ENCODE results near the gene WNT2B.

WNT2B gene

GRCh38 chr1:112509660-112510178, 954 bp downstream of the WNT2B start:
- TF ChIP-seq RARB (CRISPR knock-in tag; IDR thresholded peaks at IDR 0.05) (no peak), CREB5 (CRISPR knock-in tag; IDR thresholded peaks at IDR 0.05; ENCODE audit: low read depth) (no peak), TCF4 (CRISPR knock-in tag; IDR thresholded peaks at IDR 0.05; ENCODE audit: borderline replicate concordance) (no peak), ZFP3 (CRISPR knock-in tag; IDR thresholded peaks at IDR 0.05) (no peak), PPARA (CRISPR knock-in tag; IDR thresholded peaks at IDR 0.05; ENCODE audit: borderline replicate concordance) (no peak)
- no peak for ATAC-seq

GRCh38 chr1:112510340-112510739, 1.6 kb downstream of the WNT2B start:
- no peak for TF ChIP-seq ZC3H10 (CRISPR knock-in tag; IDR thresholded peaks at IDR 0.05)
- TF ChIP-seq BACH2 (CRISPR knock-in tag; IDR thresholded peaks at IDR 0.05; ENCODE audit: borderline replicate concordance) = no peak
- TF ChIP-seq GLIS3 (CRISPR knock-in tag; IDR thresholded peaks at IDR 0.05) = no peak
- no peak for TF ChIP-seq ARNTL (CRISPR knock-in tag; IDR thresholded peaks at IDR 0.05; ENCODE audit: borderline replicate concordance, low read depth)
- TF ChIP-seq CREB5 (CRISPR knock-in tag; IDR thresholded peaks at IDR 0.05; ENCODE audit: low read depth) = no peak
- TF ChIP-seq TOX (CRISPR knock-in tag; IDR thresholded peaks at IDR 0.05; ENCODE audit: borderline replicate concordance) = no peak
- no peak for TF ChIP-seq ZNF8 (CRISPR knock-in tag; IDR thresholded peaks at IDR 0.05)
- ATAC-seq = no peak

GRCh38 chr1:112511897-112512296, 3.1 kb downstream of the WNT2B start:
- no peak for ATAC-seq
- TF ChIP-seq CREB5 (CRISPR knock-in tag; IDR thresholded peaks at IDR 0.05; ENCODE audit: low read depth) = no peak
- no peak for TF ChIP-seq ZFP30 (CRISPR knock-in tag; IDR thresholded peaks at IDR 0.05)
- no peak for TF ChIP-seq ISL1 (CRISPR knock-in tag; IDR thresholded peaks at IDR 0.05)
- TF ChIP-seq RARB (CRISPR knock-in tag; IDR thresholded peaks at IDR 0.05) = no peak
- no peak for TF ChIP-seq ZFP3 (CRISPR knock-in tag; IDR thresholded peaks at IDR 0.05)
- no peak for TF ChIP-seq ZNF70 (CRISPR knock-in tag; IDR thresholded peaks at IDR 0.05)
- no peak for TF ChIP-seq TSHZ2 (CRISPR knock-in tag; IDR thresholded peaks at IDR 0.05)
- TF ChIP-seq PATZ1 (CRISPR knock-in tag; IDR thresholded peaks at IDR 0.05; ENCODE audit: borderline replicate concordance) = no peak
- no peak for TF ChIP-seq OSR1 (CRISPR knock-in tag; IDR thresholded peaks at IDR 0.05)
- no peak for TF ChIP-seq POU6F1 (CRISPR knock-in tag; IDR thresholded peaks at IDR 0.05; ENCODE audit: borderline replicate concordance, low read depth)
- TF ChIP-seq ZNF565 (CRISPR knock-in tag; conservative IDR thresholded peaks at IDR 0.05; ENCODE audit: low read depth) = no peak
- no peak for TF ChIP-seq PPARA (CRISPR knock-in tag; IDR thresholded peaks at IDR 0.05; ENCODE audit: borderline replicate concordance)
- no peak for TF ChIP-seq CSDC2 (CRISPR knock-in tag; IDR thresholded peaks at IDR 0.05)
- TF ChIP-seq ZC3H10 (CRISPR knock-in tag; IDR thresholded peaks at IDR 0.05) = no peak
- TF ChIP-seq SNAI2 (CRISPR knock-in tag; IDR thresholded peaks at IDR 0.05) = no peak
- no peak for TF ChIP-seq BACH2 (CRISPR knock-in tag; IDR thresholded peaks at IDR 0.05; ENCODE audit: borderline replicate concordance)
- no peak for TF ChIP-seq ESRRG (CRISPR knock-in tag; IDR thresholded peaks at IDR 0.05)
- no peak for TF ChIP-seq GLIS3 (CRISPR knock-in tag; IDR thresholded peaks at IDR 0.05)

Data from SK-N-SH treated with all-trans-retinoic acid at 6 μM for 48 hours (cell line).